GM18873 (cell line): ENCODE data around the gene PCCA.
A peak's percentile ranks its signal among the peaks of the same experiment; 100 is the strongest.
"Not testable (repeated sequence)": the region's sequence is repeated elsewhere in the genome, so short reads cannot be mapped to it uniquely, and the experiment has no call there.

ENCODE experiments used
- ATAC-seq: cut with Tn5 transposase; IDR thresholded peaks from one replicate; pipeline ENCODE4 v1.9.1; 2021; ENCODE audit warnings: mild to moderate bottlenecking, moderate library complexity, moderate number of reproducible peaks; ENCODE audit not compliant: unreplicated experiment, low FRiP score

Gene PCCA

GRCh38 chr13:100096526-100096925 is 7.6 kb downstream of the PCCA start:
- ATAC-seq: no peak

GRCh38 chr13:100097821-100098220 is 8.9 kb downstream of the PCCA start:
- no peak for ATAC-seq

GRCh38 chr13:100098445-100099116 is 9.7 kb downstream of the PCCA start:
- ATAC-seq: no peak

- not testable (repeated sequence) for ATAC-seq
Measured at GRCh38 chr13:100099117-100099445, 10.2 kb downstream of the PCCA start.

- no peak for ATAC-seq
Measured at GRCh38 chr13:100100115-100100879, 11.4 kb downstream of the PCCA start.

- ATAC-seq: no peak
Measured at GRCh38 chr13:100102042-100102441, 13.1 kb downstream of the PCCA start.

GRCh38 chr13:100106005-100106404 is 17.1 kb downstream of the PCCA start:
- ATAC-seq: no peak

- no peak for ATAC-seq
Measured at GRCh38 chr13:100106705-100107104, 17.8 kb downstream of the PCCA start.

GRCh38 chr13:100108913-100109507 is 20.1 kb downstream of the PCCA start:
- peak; percentile 65 for ATAC-seq

GRCh38 chr13:100110269-100110668 is 21.4 kb downstream of the PCCA start:
- ATAC-seq: no peak

GRCh38 chr13:100112186-100112838 is 23.4 kb downstream of the PCCA start:
- ATAC-seq: no peak

GRCh38 chr13:100115693-100116254 is 26.9 kb downstream of the PCCA start:
- no peak for ATAC-seq

GRCh38 chr13:100124265-100124664 is 35.4 kb downstream of the PCCA start:
- ATAC-seq: no peak

GRCh38 chr13:100125946-100126345 is 37.1 kb downstream of the PCCA start:
- no peak for ATAC-seq

- no peak for ATAC-seq
Measured at GRCh38 chr13:100128373-100128772, 39.5 kb downstream of the PCCA start.

- ATAC-seq: no peak
Measured at GRCh38 chr13:100128838-100129237, 39.9 kb downstream of the PCCA start.

- ATAC-seq: peak; percentile 75
Measured at GRCh38 chr13:100129605-100130004, 40.7 kb downstream of the PCCA start.

GRCh38 chr13:100130092-100130491 is 41.2 kb downstream of the PCCA start:
- no peak for ATAC-seq

- no peak for ATAC-seq
Measured at GRCh38 chr13:100130930-100131511, 42.1 kb downstream of the PCCA start.

GRCh38 chr13:100131863-100132574 is 43.1 kb downstream of the PCCA start:
- no peak for ATAC-seq
